Measurements from ENCODE around the gene SLC22A23. TPM values are rescaled to one million over a fixed set of nuclear protein-coding genes. Genes with fewer than 3 reads are reported as not detected.

SLC22A23 gene
- total RNA-seq, 2 experiments from 2014 or later = 0.37 to 0.39 TPM

GRCh38 chr6:3292431-3293197 is 164.2 kb downstream of the SLC22A23 start:
- DNase-seq (no peak), ATAC-seq (no peak)
- no peaks in the 10 kb centered on the region for H3K36me3 Mint-ChIP-seq (ENCODE audit: low read depth)
- ChIA-PET POLR2A (interaction anchor here (0.6 kb wide), 1 partner anchor 88 kb away, joined by 8 read pairs; no protein-coding TSS in a partner anchor), CTCF (interaction anchor here (0.5 kb wide), 1 partner anchor 946 kb away, joined by 3 read pairs; no protein-coding TSS in a partner anchor)
- H3K27ac Mint-ChIP-seq = no peak overlapping the region
- no peaks in the 10 kb centered on the region for H3K27me3 Mint-ChIP-seq
- no peak overlapping the region for H3K4me3 Mint-ChIP-seq
- intact Hi-C loops (cut with DNase I, micrococcal nuclease) = no loop called here
- H3K9me3 Mint-ChIP-seq (ENCODE audit: low read depth) = no peaks in the 10 kb centered on the region
- no peaks in the 10 kb centered on the region for H3K4me1 Mint-ChIP-seq

DNA sequence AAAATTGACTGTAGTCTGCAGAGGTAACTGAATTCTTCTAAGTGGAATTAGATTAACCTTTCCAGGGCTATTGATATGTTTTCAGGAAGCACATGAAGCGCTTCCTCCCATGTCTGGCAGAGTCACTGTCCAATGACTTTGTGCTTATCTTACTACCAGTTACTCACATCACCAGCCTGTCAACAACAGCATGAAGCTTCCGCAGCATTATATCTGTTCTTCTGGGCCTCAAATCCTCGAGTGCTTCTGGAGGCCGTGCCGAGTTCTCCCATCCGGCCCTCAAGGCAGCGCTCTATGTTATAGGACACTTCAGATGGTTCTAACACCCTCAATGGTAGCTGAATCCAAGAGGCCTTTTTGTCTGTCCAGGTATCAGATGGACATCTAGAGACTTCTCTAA is 164.9 kb downstream of the SLC22A23 start:
- no peaks in the 10 kb centered on the region for H3K36me3 Mint-ChIP-seq (ENCODE audit: low read depth)
- no peak overlapping the region for H3K4me3 Mint-ChIP-seq
- H3K27me3 Mint-ChIP-seq = no peaks in the 10 kb centered on the region
- intact Hi-C loops (cut with DNase I, micrococcal nuclease) = no loop called here
- H3K27ac Mint-ChIP-seq = no peak overlapping the region
- no peaks in the 10 kb centered on the region for H3K4me1 Mint-ChIP-seq
- H3K9me3 Mint-ChIP-seq (ENCODE audit: low read depth) = no peaks in the 10 kb centered on the region
- DNase-seq (no peak), ATAC-seq (no peak)
- POLR2A ChIA-PET = interaction anchor here (0.6 kb wide), 1 partner anchor 86 kb away, joined by 4 read pairs; no protein-coding TSS in a partner anchor
- CTCF ChIA-PET = interaction anchor here (0.5 to 1.6 kb wide), 4 partner anchors 10 to 947 kb away, joined by 3 to 5 read pairs (median 4); no protein-coding TSS in a partner anchor

DNA sequence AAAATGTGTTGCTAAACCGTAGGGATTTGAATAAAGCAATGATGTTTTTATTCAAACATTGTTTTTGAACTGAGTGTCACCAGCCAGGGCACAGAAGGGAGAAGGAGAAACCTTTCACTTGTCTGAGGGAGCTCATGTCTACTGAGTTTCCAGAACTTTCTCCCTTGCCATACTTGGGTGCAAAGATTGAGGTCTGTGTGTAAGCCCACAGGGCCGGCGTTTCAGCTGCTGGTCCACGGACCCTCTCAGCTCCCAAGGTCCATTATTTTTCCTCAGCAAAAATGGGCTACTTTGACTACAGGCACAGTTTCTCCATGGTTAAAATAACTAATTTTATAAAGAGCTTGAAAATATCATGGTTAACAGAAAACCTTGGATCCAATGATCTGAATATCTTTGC is 165.5 kb downstream of the SLC22A23 start:
- no peak for ATAC-seq
- intact Hi-C loops (cut with DNase I, micrococcal nuclease) = no loop called here
- CTCF ChIA-PET = interaction anchor here (0.5 to 1.6 kb wide), 4 partner anchors 9 to 452 kb away, joined by 3 to 5 read pairs (median 4); no protein-coding TSS in a partner anchor
- Mint-ChIP-seq H3K27me3 (no peaks in the 10 kb centered on the region), H3K36me3 (ENCODE audit: low read depth) (no peaks in the 10 kb centered on the region), H3K4me1 (no peaks in the 10 kb centered on the region), H3K27ac (no peak overlapping the region), H3K9me3 (ENCODE audit: low read depth) (no peaks in the 10 kb centered on the region), H3K4me3 (no peak overlapping the region)
- DNase-seq = no peak
- POLR2A ChIA-PET = interaction anchor here (0.6 kb wide), 1 partner anchor 86 kb away, joined by 4 read pairs; no protein-coding TSS in a partner anchor

- H3K27me3 Mint-ChIP-seq = no peaks in the 10 kb centered on the region
- intact Hi-C loops (cut with DNase I, micrococcal nuclease) = no loop called here
- H3K36me3 Mint-ChIP-seq (ENCODE audit: low read depth) = no peaks in the 10 kb centered on the region
- no peak overlapping the region for H3K27ac Mint-ChIP-seq
- ATAC-seq (no peak), DNase-seq (no peak)
- no peaks in the 10 kb centered on the region for H3K4me1 Mint-ChIP-seq
- CTCF ChIA-PET = interaction anchor here (0.5 to 1.6 kb wide), 5 partner anchors 11 to 452 kb away, joined by 3 to 5 read pairs (median 4); no protein-coding TSS in a partner anchor
- POLR2A ChIA-PET = no interaction called here
- H3K4me3 Mint-ChIP-seq = no peak overlapping the region
- H3K9me3 Mint-ChIP-seq (ENCODE audit: low read depth) = no peaks in the 10 kb centered on the region
Observed at GRCh38 chr6:3290931-3291211, 166.0 kb downstream of the SLC22A23 start.

- H3K27me3 Mint-ChIP-seq = no peaks in the 10 kb centered on the region
- intact Hi-C loops (cut with DNase I, micrococcal nuclease) = no loop called here
- no peaks in the 10 kb centered on the region for H3K36me3 Mint-ChIP-seq (ENCODE audit: low read depth)
- no peak for DNase-seq
- no peaks in the 10 kb centered on the region for H3K9me3 Mint-ChIP-seq (ENCODE audit: low read depth)
- CTCF ChIA-PET = interaction anchor here (0.6 to 1.6 kb wide), 5 partner anchors 10 to 442 kb away, joined by 3 to 5 read pairs (median 3); no protein-coding TSS in a partner anchor
- H3K4me1 Mint-ChIP-seq = no peaks in the 10 kb centered on the region
- H3K27ac Mint-ChIP-seq = no peak overlapping the region
- POLR2A ChIA-PET = no interaction called here
- H3K4me3 Mint-ChIP-seq = no peak overlapping the region
- ATAC-seq = no peak
Observed at GRCh38 chr6:3290149-3290930, 166.5 kb downstream of the SLC22A23 start.

DNA sequence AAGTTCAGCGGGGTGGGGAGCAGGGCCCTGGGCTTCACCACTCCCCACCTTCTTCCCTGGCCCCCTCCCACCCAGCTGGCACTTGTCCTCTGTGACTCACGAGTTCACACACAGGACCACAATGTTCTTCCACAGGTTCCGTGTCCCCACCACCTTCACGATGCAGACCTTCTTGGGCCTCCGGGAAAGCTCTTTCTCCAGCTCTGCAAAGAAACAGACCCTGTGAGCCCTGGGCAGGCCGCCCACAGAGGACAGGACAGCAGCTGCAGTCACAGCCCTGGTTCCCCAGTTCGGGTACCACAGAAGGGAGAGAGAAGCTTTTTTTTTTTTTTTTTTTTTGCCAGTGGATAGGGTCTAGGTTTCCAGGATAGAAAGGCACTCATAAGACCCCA is 167.2 kb downstream of the SLC22A23 start:
- H3K36me3 Mint-ChIP-seq (ENCODE audit: low read depth) = no peaks in the 10 kb centered on the region
- CTCF ChIA-PET = interaction anchor here (0.9 to 1.0 kb wide), 2 partner anchors 10 to 442 kb away, joined by 3 read pairs; no protein-coding TSS in a partner anchor

GRCh38 chr6:3288711-3289663 is 167.9 kb downstream of the SLC22A23 start:
- ATAC-seq = no peak
- H3K4me3 Mint-ChIP-seq = no peak overlapping the region
- POLR2A ChIA-PET = interaction anchor here (0.6 kb wide), 1 partner anchor 12 kb away, joined by 6 read pairs; no protein-coding TSS in a partner anchor

More for the DNA sequence above, 167.2 kb downstream of the SLC22A23 start:
- DNase-seq (no peak), ATAC-seq (no peak)
- no peaks in the 10 kb centered on the region for H3K9me3 Mint-ChIP-seq (ENCODE audit: low read depth)
- H3K27me3 Mint-ChIP-seq = no peaks in the 10 kb centered on the region
- POLR2A ChIA-PET = interaction anchor here (0.6 kb wide), 1 partner anchor 13 kb away, joined by 6 read pairs; no protein-coding TSS in a partner anchor
- intact Hi-C loops (cut with DNase I, micrococcal nuclease) = no loop called here
- no peaks in the 10 kb centered on the region for H3K4me1 Mint-ChIP-seq
- no peak overlapping the region for H3K4me3 Mint-ChIP-seq
- H3K27ac Mint-ChIP-seq = no peak overlapping the region

GRCh38 chr6:3287976-3288707 is 168.7 kb downstream of the SLC22A23 start:
- no peak for DNase-seq
- Mint-ChIP-seq H3K27me3 (no peaks in the 10 kb centered on the region), H3K4me1 (no peaks in the 10 kb centered on the region), H3K9me3 (ENCODE audit: low read depth) (no peaks in the 10 kb centered on the region), H3K27ac (no peak overlapping the region), H3K36me3 (ENCODE audit: low read depth) (no peaks in the 10 kb centered on the region), H3K4me3 (no peak overlapping the region)
- ChIA-PET CTCF (interaction anchor here (0.6 to 1.6 kb wide), 3 partner anchors 8 to 1532 kb away, joined by 3 to 6 read pairs (median 4); no protein-coding TSS in a partner anchor), POLR2A (no interaction called here)
- ATAC-seq = no peak
- intact Hi-C loops (cut with DNase I, micrococcal nuclease) = no loop called here

More at GRCh38 chr6:3288711-3289663, 167.9 kb downstream of the SLC22A23 start:
- CTCF ChIA-PET = interaction anchor here (0.6 to 1.6 kb wide), 5 partner anchors 9 to 1532 kb away, joined by 3 to 6 read pairs (median 3); no protein-coding TSS in a partner anchor
- no peak for DNase-seq
- Mint-ChIP-seq H3K4me1 (no peaks in the 10 kb centered on the region), H3K9me3 (ENCODE audit: low read depth) (no peaks in the 10 kb centered on the region), H3K27me3 (no peaks in the 10 kb centered on the region), H3K36me3 (ENCODE audit: low read depth) (no peaks in the 10 kb centered on the region), H3K27ac (no peak overlapping the region)
- intact Hi-C loops (cut with DNase I, micrococcal nuclease) = no loop called here

GRCh38 chr6:3287308-3287707 is 169.5 kb downstream of the SLC22A23 start:
- intact Hi-C loops (cut with DNase I, micrococcal nuclease) = no loop called here
- DNase-seq (no peak), ATAC-seq (no peak)
- Mint-ChIP-seq H3K36me3 (ENCODE audit: low read depth) (no peaks in the 10 kb centered on the region), H3K4me1 (no peaks in the 10 kb centered on the region), H3K27ac (no peak overlapping the region), H3K4me3 (no peak overlapping the region), H3K9me3 (ENCODE audit: low read depth) (no peaks in the 10 kb centered on the region), H3K27me3 (no peaks in the 10 kb centered on the region)
- POLR2A ChIA-PET = no interaction called here
- CTCF ChIA-PET = interaction anchor here (1.6 kb wide), 1 partner anchor 7 kb away, joined by 6 read pairs; no protein-coding TSS in a partner anchor

- Mint-ChIP-seq H3K4me3 (no peak overlapping the region), H3K27ac (no peak overlapping the region), H3K4me1 (no peaks in the 10 kb centered on the region), H3K36me3 (ENCODE audit: low read depth) (no peaks in the 10 kb centered on the region), H3K27me3 (no peaks in the 10 kb centered on the region), H3K9me3 (ENCODE audit: low read depth) (no peaks in the 10 kb centered on the region)
- no peak for ATAC-seq
- no peak for DNase-seq
- intact Hi-C loops (cut with DNase I, micrococcal nuclease) = no loop called here
- CTCF ChIA-PET = no interaction called here
- POLR2A ChIA-PET = interaction anchor here (0.6 kb wide), 2 partner anchors 218 to 535 kb away, joined by 3 to 6 read pairs; no protein-coding TSS in a partner anchor
Observed at GRCh38 chr6:3286641-3287171, 170.1 kb downstream of the SLC22A23 start.
